SH-SY5Y (cell line): ENCODE measurements around the gene TAS2R5.

Experiments used
- GATA2 ChIP-seq: IDR thresholded peaks from 2 replicates; pipeline ENCODE4 v1.6.1; 2011; ENCODE audit warnings: mild to moderate bottlenecking, low read depth, low read length
- GATA3 ChIP-seq: IDR thresholded peaks from 2 replicates; pipeline ENCODE4 v1.6.1; 2011; ENCODE audit warnings: low read depth, mild to moderate bottlenecking, low read length, moderate library complexity

DNA sequence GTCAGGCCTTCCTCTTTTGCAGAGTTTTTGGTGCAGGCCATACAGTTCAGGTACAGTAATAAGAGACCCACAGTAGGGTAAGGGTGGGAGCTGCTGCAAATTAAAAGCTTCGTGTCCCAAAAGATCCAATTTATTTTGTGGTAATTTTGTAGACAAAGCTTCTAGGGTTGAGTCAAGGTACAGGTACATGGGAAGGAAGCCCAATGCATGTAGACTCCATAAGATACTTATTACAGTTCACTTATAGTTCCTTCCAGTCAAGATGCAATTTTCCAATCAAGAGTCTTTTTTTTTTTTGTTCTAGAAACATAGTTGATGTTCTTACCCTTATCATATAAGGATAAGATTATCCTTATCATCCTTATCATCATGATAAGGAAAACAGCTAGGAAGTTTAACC lies 13.6 kb upstream of the TAS2R5 start, which contains the start of gene TAS2R4:
- no peak for TF ChIP-seq GATA2
- no peak for TF ChIP-seq GATA3
